Endothelial cell of umbilical vein (primary cell): ENCODE results near the gene MED13. TPM values are rescaled to one million over a fixed set of nuclear protein-coding genes. Genes with fewer than 3 reads are reported as not detected.
"Not testable (repeated sequence)": the region's sequence is repeated elsewhere in the genome, so short reads cannot be mapped to it uniquely, and the experiment has no call there.

Experiments used
- BruUV-seq: library from RNA; stranded (reverse); fragments of 400-500 nt; replicated peaks from 2 replicates; lab custom pipeline; 2021; lab: Mats Ljungman, UMichigan
- CTCF ChIA-PET: fragments of 300-600, 350-600 bp; sonication (Branson Sonifier 250); formaldehyde crosslinking; loops from one replicate; lab custom pipeline; 2021; ENCODE audit warnings: antibody characterized with exemption, inconsistent platforms; lab: Charles Lee
- POLR2A ChIA-PET: fragments of 300-600, 350-600 bp; sonication (Branson Sonifier 250); formaldehyde crosslinking; loops from one replicate; lab custom pipeline; 2021; ENCODE audit warnings: antibody characterized with exemption, inconsistent platforms; lab: Charles Lee
- DNase-seq: peaks from one replicate; pipeline ENCODE4 v3.0.0-alpha.2; 2011; ENCODE audit warnings: low read depth, low spot score
- FAIRE-seq: peaks from 2 replicates; lab custom pipeline; 2011; peaks lifted over from hg19 to GRCh38; lab: Jason Lieb, UNC
- H2AFZ ChIP-seq: 2 replicates; pipeline ENCODE4 v1.6.0; 2012; ENCODE audit warnings: low read depth, low read length, control low read depth, inconsistent platforms
- H3K27ac ChIP-seq: 2 replicates; pipeline ENCODE4 v1.5.1; 2011; ENCODE audit warnings: low read depth, mild to moderate bottlenecking, control low read depth, low read length, moderate library complexity; ENCODE audit not compliant: insufficient read depth
- H3K27me3 ChIP-seq, 2 experiments: 2 replicates each; pipeline versions ENCODE4 v1.6.0 to v1.6.1; 2011; ENCODE audit warnings: low read length in 2 of 2, mixed read lengths in 1 of 2; ENCODE audit not compliant: control insufficient read depth in 2 of 2, insufficient read depth in 2 of 2
- H3K36me3 ChIP-seq, 2 experiments: 2 replicates in 1 of 2; 3 replicates in 1 of 2; pipeline ENCODE4 v1.5.1; 2011; ENCODE audit warnings: low read length in 2 of 2, mild to moderate bottlenecking in 1 of 2, moderate library complexity in 1 of 2; ENCODE audit not compliant: control insufficient read depth in 2 of 2, insufficient read depth in 2 of 2; ENCODE audit errors: extremely low read depth in 1 of 2
- H3K4me1 ChIP-seq: 3 replicates; pipeline ENCODE4 v1.5.1; 2011; ENCODE audit warnings: mild to moderate bottlenecking, low read length; ENCODE audit not compliant: control insufficient read depth, insufficient read depth; ENCODE audit errors: extremely low read depth
- H3K4me2 ChIP-seq: 2 replicates; pipeline ENCODE4 v1.6.1; 2011; ENCODE audit warnings: low read length, control low read depth, mixed read lengths; ENCODE audit not compliant: insufficient read depth
- H3K4me3 ChIP-seq, 3 experiments: fragments of 200-600 bp in 1 of 3; sonication (generic), shearing (Covaris generic) in 1 of 3; replicated peaks in 1 of 3; 2 replicates each; pipeline ENCODE4 v1.5.1; 2011 to 2016; ENCODE audit warnings: control low read depth in 3 of 3, low read length in 3 of 3, mild to moderate bottlenecking in 2 of 3, inconsistent platforms in 1 of 3, low read depth in 1 of 3, moderate library complexity in 1 of 3; ENCODE audit not compliant: insufficient read depth in 1 of 3
- H3K79me2 ChIP-seq: 2 replicates; pipeline ENCODE4 v1.6.0; 2012; ENCODE audit warnings: low read length, inconsistent platforms; ENCODE audit not compliant: control insufficient read depth, insufficient read depth
- H3K9ac ChIP-seq: replicated peaks from 2 replicates; pipeline ENCODE3; 2011; ENCODE audit warnings: low read length, control low read depth; ENCODE audit not compliant: insufficient read depth; ENCODE audit errors: extremely low read depth
- H3K9me1 ChIP-seq: replicated peaks from 3 replicates; pipeline ENCODE4 v1.6.0; 2011; ENCODE audit warnings: mild to moderate bottlenecking, low read length; ENCODE audit not compliant: control insufficient read depth, insufficient read depth; ENCODE audit errors: extremely low read depth
- H3K9me3 ChIP-seq: replicated peaks from 2 replicates; pipeline ENCODE4 v1.5.1; 2012; ENCODE audit warnings: low read length, inconsistent platforms; ENCODE audit not compliant: control insufficient read depth, insufficient read depth
- H4K20me1 ChIP-seq: replicated peaks from 2 replicates; pipeline ENCODE3; 2011; ENCODE audit warnings: mild to moderate bottlenecking, low read length; ENCODE audit not compliant: control insufficient read depth, insufficient read depth; ENCODE audit errors: extremely low read depth
- dilution Hi-C: fragments of 300-500 bp; cut with MboI; formaldehyde crosslinking; loops from one replicate; pipeline ENCODE4 v1.15.0; 2019; ENCODE audit warnings: low sequenced_read_pairs; ENCODE audit not compliant: extremely low pct_ligation_motif_present
- intact Hi-C: fragments of 100-400 bp; cut with micrococcal nuclease; formaldehyde crosslinking; loops from one replicate; pipeline ENCODE4 v1.10.0; 2022
- polyA plus RNA-seq, 4 experiments: library from polyadenylated mRNA; depleted of rRNA in 3 of 4; stranded (reverse) in 3 of 4; unstranded in 1 of 4; fragments of >200 nt; gene quantifications; 2 replicates each; pipeline versions ENCODE4 v1.2.1 to v1.2.3, GENCODE V29; 2011 to 2012; ENCODE audit warnings: missing spikeins in 1 of 4
- total RNA-seq: library from RNA; stranded (reverse); gene quantifications from 2 replicates; pipeline ENCODE4 v1.2.3, GENCODE V29; 2021
- TF ChIP-seq, protein P1 (sequence below), 2 donors: IDR thresholded peaks; 1 replicate in 1 of 2; 2 replicates in 1 of 2; pipeline ENCODE4 v1.5.1; 2011; ENCODE audit warnings: low read length in 2 of 2, mild to moderate bottlenecking in 2 of 2, moderate library complexity in 2 of 2, control low read depth in 1 of 2, inconsistent platforms in 1 of 2, low read depth in 1 of 2; ENCODE audit not compliant: insufficient read depth in 1 of 2; ENCODE audit errors: extremely low read depth in 1 of 2
- TF ChIP-seq, protein P2 (sequence below): IDR thresholded peaks from 2 replicates; pipeline ENCODE4 v1.6.1; 2011; ENCODE audit not compliant: insufficient read depth, insufficient read length

The MED13 gene
- total and polyA plus RNA-seq, 2 donors (not counting 3 experiments of a cell fraction or from before 2014, with no cell fraction given) = 11.6 to 49.6 TPM

DNA sequence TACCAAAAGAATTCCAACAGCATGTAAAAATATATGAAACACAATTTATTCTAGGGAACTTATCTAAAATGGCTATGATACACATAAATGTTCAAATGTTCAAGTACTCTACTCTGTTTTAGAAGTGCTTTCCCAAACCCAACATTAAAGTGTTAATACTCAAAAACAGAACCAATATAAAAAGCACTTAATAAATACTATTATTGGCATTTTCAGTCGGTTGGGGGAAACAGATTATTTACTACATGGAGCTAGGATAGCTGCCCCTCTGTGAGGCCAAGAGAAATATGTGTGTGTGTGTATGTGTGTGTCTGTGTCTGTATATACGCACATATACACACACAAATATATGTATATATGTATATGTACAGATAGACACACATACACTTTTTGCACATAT lies 169.7 kb downstream of the MED13 start:
- FAIRE-seq (no peak), DNase-seq (no peak)
- Histone ChIP-seq H3K27me3 (no peaks in the 10 kb centered on the region), H3K9ac (no peak overlapping the region), H3K27ac (no peak overlapping the region), H2AFZ (no peak overlapping the region), H3K9me1 (no peaks in the 10 kb centered on the region), H3K9me3 (no peaks in the 10 kb centered on the region), H3K36me3 (peaks cover 0 to 5% of the 10 kb centered on the region in 2 experiments), H3K4me2 (no peak overlapping the region), H3K4me1 (no peaks in the 10 kb centered on the region), H3K79me2 (no peaks in the 10 kb centered on the region), H3K4me3 (no peak overlapping the region), H4K20me1 (no peaks in the 10 kb centered on the region)
- intact Hi-C loops = no loop called here
- CTCF ChIA-PET = interaction anchor here (0.6 kb wide), 1 partner anchor 18 kb away, joined by 3 read pairs; no protein-coding TSS in a partner anchor
- POLR2A ChIA-PET = no interaction called here
- dilution Hi-C loops = no loop called here
- BruUV-seq = no TSS peak
- TF ChIP-seq, protein P1, sequence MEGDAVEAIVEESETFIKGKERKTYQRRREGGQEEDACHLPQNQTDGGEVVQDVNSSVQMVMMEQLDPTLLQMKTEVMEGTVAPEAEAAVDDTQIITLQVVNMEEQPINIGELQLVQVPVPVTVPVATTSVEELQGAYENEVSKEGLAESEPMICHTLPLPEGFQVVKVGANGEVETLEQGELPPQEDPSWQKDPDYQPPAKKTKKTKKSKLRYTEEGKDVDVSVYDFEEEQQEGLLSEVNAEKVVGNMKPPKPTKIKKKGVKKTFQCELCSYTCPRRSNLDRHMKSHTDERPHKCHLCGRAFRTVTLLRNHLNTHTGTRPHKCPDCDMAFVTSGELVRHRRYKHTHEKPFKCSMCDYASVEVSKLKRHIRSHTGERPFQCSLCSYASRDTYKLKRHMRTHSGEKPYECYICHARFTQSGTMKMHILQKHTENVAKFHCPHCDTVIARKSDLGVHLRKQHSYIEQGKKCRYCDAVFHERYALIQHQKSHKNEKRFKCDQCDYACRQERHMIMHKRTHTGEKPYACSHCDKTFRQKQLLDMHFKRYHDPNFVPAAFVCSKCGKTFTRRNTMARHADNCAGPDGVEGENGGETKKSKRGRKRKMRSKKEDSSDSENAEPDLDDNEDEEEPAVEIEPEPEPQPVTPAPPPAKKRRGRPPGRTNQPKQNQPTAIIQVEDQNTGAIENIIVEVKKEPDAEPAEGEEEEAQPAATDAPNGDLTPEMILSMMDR (IDR thresholded peaks at IDR 0.05; ENCODE audit: extremely low read depth in 1 of 2, insufficient read depth in 1 of 2, low read depth in 1 of 2, low read length in 2 of 2) = no peak
- TF ChIP-seq, protein P2, sequence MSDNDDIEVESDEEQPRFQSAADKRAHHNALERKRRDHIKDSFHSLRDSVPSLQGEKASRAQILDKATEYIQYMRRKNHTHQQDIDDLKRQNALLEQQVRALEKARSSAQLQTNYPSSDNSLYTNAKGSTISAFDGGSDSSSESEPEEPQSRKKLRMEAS = no peak

DNA sequence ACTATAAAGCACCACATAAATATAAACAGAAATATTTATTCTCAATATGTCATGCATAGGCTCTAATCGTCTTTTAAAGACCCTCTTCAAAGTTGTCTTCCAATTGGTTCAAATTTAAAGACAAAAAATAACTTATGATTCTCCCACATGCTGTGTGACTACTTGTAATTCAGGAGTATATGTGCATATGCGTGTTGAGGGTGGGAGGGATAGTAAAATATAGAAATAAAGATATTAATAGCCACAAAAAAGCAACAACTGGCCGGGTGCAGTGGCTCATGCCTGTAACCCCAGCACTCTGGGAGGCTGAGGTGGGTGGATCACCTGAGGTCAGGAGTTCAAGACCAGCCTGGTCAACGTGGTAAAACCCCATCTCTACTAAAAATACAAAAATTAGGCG lies 170.8 kb downstream of the MED13 start:
- H3K4me3 ChIP-seq, DNase-seq, CTCF ChIA-PET, H3K4me2 ChIP-seq, POLR2A ChIA-PET, H3K36me3 ChIP-seq, H3K9ac ChIP-seq, H3K27ac ChIP-seq, FAIRE-seq, H3K9me1 ChIP-seq, BruUV-seq, H3K4me1 ChIP-seq, H3K79me2 ChIP-seq, H3K27me3 ChIP-seq, dilution Hi-C loops, intact Hi-C loops, H3K9me3 ChIP-seq, H4K20me1 ChIP-seq, H2AFZ ChIP-seq: not testable (repeated sequence)

Other genes with a start within 250 kb of the MED13 start
- 12.1 and 12.2 TPM in 2 replicates for gene BRIP1, start 201.8 kb downstream of the MED13 start, total RNA-seq
- gene BRIP1, start 201.8 kb downstream of the MED13 start, polyA plus RNA-seq = 1.8 TPM in 2 replicates
- gene INTS2, start 137.3 kb downstream of the MED13 start, total RNA-seq = 13.4 and 14.4 TPM in 2 replicates
- 4.1 and 6.2 TPM in 2 replicates for gene INTS2, start 137.3 kb downstream of the MED13 start, polyA plus RNA-seq